ENCODE data around the gene UBAC2.

DNA sequence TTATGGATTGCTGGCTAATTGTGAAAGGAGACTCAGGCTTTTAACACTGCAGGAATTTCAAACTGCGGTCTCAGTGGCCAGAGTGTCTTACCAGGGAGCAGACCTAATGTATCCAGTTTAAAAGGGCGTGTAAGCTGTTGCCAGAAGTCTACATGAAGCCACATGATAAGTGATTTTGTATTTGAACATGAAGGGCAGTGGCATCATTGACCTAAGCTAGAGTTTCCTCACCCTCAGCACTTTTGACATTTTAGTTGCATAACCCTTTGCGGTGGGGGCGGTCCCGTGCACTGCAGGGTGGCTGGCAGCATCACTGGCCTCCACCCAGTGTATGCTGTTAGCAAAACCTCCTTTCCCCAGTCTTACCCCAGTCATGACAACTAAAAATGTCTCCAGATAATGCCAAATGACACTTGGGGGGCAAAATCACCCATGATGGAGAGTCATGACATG is 81.2 kb downstream of the UBAC2 start:
- no peak for TF ChIP-seq EZH2phosphoT487 (IDR thresholded peaks at IDR 0.05; ENCODE audit: borderline replicate concordance, low read depth, low read length)
- TF ChIP-seq, protein P1, sequence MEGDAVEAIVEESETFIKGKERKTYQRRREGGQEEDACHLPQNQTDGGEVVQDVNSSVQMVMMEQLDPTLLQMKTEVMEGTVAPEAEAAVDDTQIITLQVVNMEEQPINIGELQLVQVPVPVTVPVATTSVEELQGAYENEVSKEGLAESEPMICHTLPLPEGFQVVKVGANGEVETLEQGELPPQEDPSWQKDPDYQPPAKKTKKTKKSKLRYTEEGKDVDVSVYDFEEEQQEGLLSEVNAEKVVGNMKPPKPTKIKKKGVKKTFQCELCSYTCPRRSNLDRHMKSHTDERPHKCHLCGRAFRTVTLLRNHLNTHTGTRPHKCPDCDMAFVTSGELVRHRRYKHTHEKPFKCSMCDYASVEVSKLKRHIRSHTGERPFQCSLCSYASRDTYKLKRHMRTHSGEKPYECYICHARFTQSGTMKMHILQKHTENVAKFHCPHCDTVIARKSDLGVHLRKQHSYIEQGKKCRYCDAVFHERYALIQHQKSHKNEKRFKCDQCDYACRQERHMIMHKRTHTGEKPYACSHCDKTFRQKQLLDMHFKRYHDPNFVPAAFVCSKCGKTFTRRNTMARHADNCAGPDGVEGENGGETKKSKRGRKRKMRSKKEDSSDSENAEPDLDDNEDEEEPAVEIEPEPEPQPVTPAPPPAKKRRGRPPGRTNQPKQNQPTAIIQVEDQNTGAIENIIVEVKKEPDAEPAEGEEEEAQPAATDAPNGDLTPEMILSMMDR (conservative IDR thresholded peaks at IDR 0.05; ENCODE audit: low read length) = no peak

Data from OCI-LY7 (cell line).